Esophagus muscularis mucosa (tissue), 4 donors: ENCODE results near the gene TGFBR1. TPM values are rescaled to one million over a fixed set of nuclear protein-coding genes. Genes with fewer than 3 reads are reported as not detected.
A peak's percentile ranks its signal among the peaks of the same experiment; 100 is the strongest.

ENCODE experiments used
- DNase-seq: peaks from one replicate; pipeline ENCODE4 v3.0.0-alpha.2; 2017; ENCODE audit errors: extremely low spot score
- H3K27ac ChIP-seq, 4 donors: fragments of 200-600 bp; sonication (generic); replicated peaks in 1 of 4; 1 replicate in 3 of 4; 2 replicates in 1 of 4; pipeline ENCODE4 v1.5.1; 2016 to 2019; ENCODE audit warnings: mild to moderate bottlenecking in 1 of 4
- H3K27me3 ChIP-seq, 4 donors: fragments of 200-600 bp; sonication (generic); one replicate each; pipeline versions ENCODE4 v1.5.1 to v1.6.0; 2016 to 2019
- H3K36me3 ChIP-seq, 4 donors: fragments of 200-600 bp; sonication (generic); one replicate each; pipeline ENCODE4 v1.5.1; 2016 to 2019
- H3K4me1 ChIP-seq, 4 donors: fragments of 200-600 bp; sonication (generic); one replicate each; pipeline ENCODE4 v1.5.1; 2016 to 2019
- H3K4me3 ChIP-seq, 4 donors: fragments of 200-600 bp; sonication (generic); 1 replicate in 2 of 4; 2 replicates in 2 of 4; pipeline ENCODE4 v1.5.1; 2016 to 2019; ENCODE audit warnings: mild to moderate bottlenecking in 4 of 4, moderate library complexity in 1 of 4
- H3K9me3 ChIP-seq, 4 donors: fragments of 200-600 bp; sonication (generic); 1 replicate in 3 of 4; 2 replicates in 1 of 4; pipeline ENCODE4 v1.5.1; 2016 to 2019
- CTCF ChIP-seq, 3 experiments: fragments of 200-600 bp in 2 of 3; fragments of 450-650 bp in 1 of 3; sonication (generic) in 2 of 3; IDR thresholded peaks; one replicate each; pipeline ENCODE4 v1.5.1; 2017 to 2019; ENCODE audit warnings: antibody characterized with exemption in 3 of 3, mild to moderate bottlenecking in 2 of 3, moderate library complexity in 1 of 3
- EP300 ChIP-seq: sonication (generic); formaldehyde crosslinking; IDR thresholded peaks from one replicate; pipeline ENCODE4 v1.6.1; 2017; ENCODE audit warnings: antibody characterized with exemption
- POLR2A ChIP-seq: fragments of 450-650 bp; IDR thresholded peaks from one replicate; pipeline ENCODE4 v1.6.1; 2017; ENCODE audit warnings: antibody characterized with exemption, moderate library complexity, mild to moderate bottlenecking, low read depth
- POLR2AphosphoS5 ChIP-seq, 2 donors: sonication (generic); formaldehyde crosslinking; IDR thresholded peaks; one replicate each; pipeline ENCODE4 v1.6.1; 2017; ENCODE audit warnings: antibody characterized with exemption in 2 of 2
- WGBS: methylation state at CpG from one replicate; pipeline ENCODE4 v1.1.5; 2018; 5-methylcytosine and 5-hydroxymethylcytosine counted together
- intact Hi-C: fragments of 100-400 bp; cut with DNase I; formaldehyde crosslinking; loops from one replicate; pipeline ENCODE4 v1.15.1; 2023
- total RNA-seq, 4 donors: library from RNA; depleted of rRNA; stranded (reverse); fragments of >200 nt; gene quantifications; one replicate each; pipeline versions ENCODE4 v1.1.0 to v1.2.1, GENCODE V29; 2016

The TGFBR1 gene
- total RNA-seq, 4 donors from 2014 or later, result 33.7 to 63.1 (median 48.1) TPM

GRCh38 chr9:99173570-99174504, 68.9 kb downstream of the TGFBR1 start:
- DNase-seq, result peak; percentile 80
- intact Hi-C loops, result no loop called here
- no peaks in the 10 kb centered on the region for H3K36me3 ChIP-seq
- WGBS, result 91% methylated on average over 10 of the region's 10 CpGs
- no peak overlapping the region for H3K27ac ChIP-seq
- no peaks in the 10 kb centered on the region for H3K9me3 ChIP-seq
- peaks cover 0 to 12% (median 0%) of the 10 kb centered on the region in 4 donors for H3K27me3 ChIP-seq
- H3K4me3 ChIP-seq, result no peak overlapping the region
- TF ChIP-seq POLR2A (no peak), EP300 (no peak), POLR2AphosphoS5 (IDR thresholded peaks at IDR 0.05) (no peak)
- H3K4me1 ChIP-seq, result no peaks in the 10 kb centered on the region

- Histone ChIP-seq H3K36me3 (no peaks in the 10 kb centered on the region), H3K27ac (no peak overlapping the region), H3K4me1 (no peaks in the 10 kb centered on the region), H3K9me3 (no peaks in the 10 kb centered on the region), H3K4me3 (no peak overlapping the region), H3K27me3 (peaks cover 0 to 7% (median 0%) of the 10 kb centered on the region in 4 donors)
- 73% methylated on average over 4 of the region's 4 CpGs for WGBS
- peak; percentile 55 for DNase-seq
- intact Hi-C loops, result no loop called here
- TF ChIP-seq POLR2A (no peak), CTCF (IDR thresholded peaks at IDR 0.05) (no peak), EP300 (no peak), POLR2AphosphoS5 (IDR thresholded peaks at IDR 0.05) (no peak)
These were observed 71.7 kb downstream of the TGFBR1 start for GRCh38 chr9:99176527-99177013.

- no peak overlapping the region for H3K4me3 ChIP-seq
These were observed 72.9 kb downstream of the TGFBR1 start for GRCh38 chr9:99177576-99178366.

GRCh38 chr9:99178912-99179872, 74.3 kb downstream of the TGFBR1 start:
- no peak for TF ChIP-seq CTCF (IDR thresholded peaks at IDR 0.05)
- TF ChIP-seq POLR2AphosphoS5 (IDR thresholded peaks at IDR 0.05), result no peak
- no peak for TF ChIP-seq POLR2A
- no peak for TF ChIP-seq EP300
- WGBS, result 93% methylated on average over 17 of the region's 17 CpGs
- Histone ChIP-seq H3K27me3 (no peaks in the 10 kb centered on the region), H3K27ac (no peak overlapping the region), H3K4me1 (peaks cover 0 to 5% (median 3%) of the 10 kb centered on the region in 4 donors), H3K36me3 (no peaks in the 10 kb centered on the region), H3K9me3 (no peaks in the 10 kb centered on the region), H3K4me3 (no peak overlapping the region)
- intact Hi-C loops, result no loop called here
- DNase-seq, result peak; percentile 78

More at GRCh38 chr9:99177576-99178366, 72.9 kb downstream of the TGFBR1 start:
- H3K27me3 ChIP-seq, result no peaks in the 10 kb centered on the region
- DNase-seq, result peak; percentile 75
- TF ChIP-seq POLR2AphosphoS5 (IDR thresholded peaks at IDR 0.05) (no peak), CTCF (IDR thresholded peaks at IDR 0.05) (no peak), POLR2A (no peak), EP300 (no peak)
- intact Hi-C loops, result no loop called here
- no peaks in the 10 kb centered on the region for H3K9me3 ChIP-seq
- 78% methylated on average over 8 of the region's 8 CpGs for WGBS
- H3K27ac ChIP-seq, result no peak overlapping the region
- no peaks in the 10 kb centered on the region for H3K36me3 ChIP-seq
- H3K4me1 ChIP-seq, result no peaks in the 10 kb centered on the region
